Kidney (tissue), 14 donors: ENCODE results near the gene ECEL1. TPM values are rescaled to one million over a fixed set of nuclear protein-coding genes. Genes with fewer than 3 reads are reported as not detected.
A peak's percentile ranks its signal among the peaks of the same experiment; 100 is the strongest.

Source experiments
- DNase-seq, 5 donors: peaks; one replicate each; pipeline ENCODE4 v3.0.0-alpha.2; 2013 to 2020
- FAIRE-seq: peaks from 2 replicates; lab custom pipeline; 2012; peaks lifted over from hg19 to GRCh38; lab: Jason Lieb, UNC
- H3K27ac ChIP-seq, 2 donors: one replicate each; pipeline ENCODE4 v1.7.0; 2013; ENCODE audit warnings: low read depth in 2 of 2, low read length in 2 of 2, inconsistent platforms in 1 of 2
- H3K27me3 ChIP-seq: one replicate; pipeline ENCODE4 v1.7.1; 2013; ENCODE audit warnings: low read length, inconsistent platforms; ENCODE audit not compliant: control insufficient read depth, insufficient read depth
- H3K36me3 ChIP-seq, 3 donors: one replicate each; pipeline versions ENCODE4 v1.7.0 to v1.7.1; 2013; ENCODE audit warnings: low read length in 3 of 3, control low read depth in 1 of 3, inconsistent platforms in 1 of 3; ENCODE audit not compliant: insufficient read depth in 3 of 3, control insufficient read depth in 2 of 3
- H3K4me1 ChIP-seq, 3 donors: one replicate each; pipeline versions ENCODE4 v1.7.0 to v1.7.1; 2013; ENCODE audit warnings: low read length in 3 of 3, inconsistent platforms in 1 of 3, low read depth in 1 of 3; ENCODE audit not compliant: control insufficient read depth in 2 of 3, insufficient read depth in 2 of 3
- H3K4me3 ChIP-seq, 3 donors: one replicate each; pipeline versions ENCODE4 v1.7.0 to v1.8.1; 2013; ENCODE audit warnings: low read length in 3 of 3, control low read depth in 1 of 3, inconsistent platforms in 1 of 3
- H3K9ac ChIP-seq, 3 donors: one replicate each; pipeline versions ENCODE4 v1.7.0 to v1.7.1; 2013; ENCODE audit warnings: low read length in 3 of 3, control low read depth in 1 of 3, inconsistent platforms in 1 of 3
- H3K9me3 ChIP-seq, 3 donors: one replicate each; pipeline versions ENCODE4 v1.7.0 to v1.7.1; 2013; ENCODE audit warnings: low read length in 3 of 3, control low read depth in 1 of 3, inconsistent platforms in 1 of 3; ENCODE audit not compliant: control insufficient read depth in 2 of 3, insufficient read depth in 1 of 3
- intact Hi-C: fragments of 100-400 bp; cut with DNase I; formaldehyde crosslinking; loops from one replicate; pipeline ENCODE4 v1.11.1; 2022
- polyA plus RNA-seq: library from polyadenylated mRNA; stranded (reverse); fragments of 350-450 nt; fragmentation: Illumina TruSeq; extraction: RNeasy Lipid Tissue Mini Kit (QIAGEN cat#74804); gene quantifications from one replicate; pipeline ENCODE4 v1.2.3, GENCODE V29; 2014; ENCODE audit warnings: low read depth, low replicate concordance; ENCODE audit not compliant: insufficient read depth
- total RNA-seq: library from RNA; stranded (reverse); fragmentation: NEBNext Ultra II Directional; extraction: Animal tissue kit (Norgen Biotek cat#: 25700); gene quantifications from one replicate; pipeline ENCODE4 v1.2.1, GENCODE V29; 2021
- TF ChIP-seq, protein P1 (sequence below): IDR thresholded peaks from 3 replicates; pipeline ENCODE4 v1.5.1; 2012; ENCODE audit warnings: mild to moderate bottlenecking, moderate library complexity, borderline replicate concordance; ENCODE audit not compliant: insufficient read depth; ENCODE audit errors: extremely low read depth
- donor health status: control.
- donor health status: control.
- donor health status: control.
- donor health status: control.
- donor health status: control.
- donor health status: DM: yes; HTN: yes; CAD: no.
- donor health status: Normal renal cell carcinoma (clear cell type).

Gene ECEL1
- total and polyA plus RNA-seq, 2 donors from 2014 or later: 6.7 to 8.5 TPM

DNA sequence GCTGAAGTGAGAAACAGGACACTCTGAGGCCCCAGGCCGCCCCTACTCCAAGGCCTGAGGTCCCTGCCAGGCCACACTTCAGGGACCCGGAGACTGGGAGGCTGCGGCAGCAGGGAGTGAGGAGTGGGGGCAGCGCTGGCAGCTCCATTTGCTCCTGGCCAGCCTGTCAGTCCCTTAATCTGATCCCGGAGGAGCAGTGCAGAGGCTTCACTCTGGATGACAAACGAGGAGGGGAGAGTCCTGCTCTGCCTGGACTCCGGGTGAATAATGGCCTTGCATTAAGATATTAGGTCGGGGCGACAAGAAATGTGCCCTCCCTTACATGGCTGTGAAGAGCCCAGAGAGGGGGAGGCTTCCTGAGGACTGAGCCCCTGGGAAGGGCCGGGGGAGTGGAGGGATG lies 18.2 kb upstream of the ECEL1 start:
- peaks cover 7% of the 10 kb centered on the region for H3K27me3 ChIP-seq
- DNase-seq: peak in 3 of 5 donors; percentile 86 to 93 (median 89)
- no peaks in the 10 kb centered on the region for H3K4me1 ChIP-seq
- H3K27ac ChIP-seq: no peak overlapping the region
- H3K9ac ChIP-seq: no peak overlapping the region
- H3K4me3 ChIP-seq: no peak overlapping the region
- intact Hi-C loops: no loop called here
- TF ChIP-seq, protein P1, sequence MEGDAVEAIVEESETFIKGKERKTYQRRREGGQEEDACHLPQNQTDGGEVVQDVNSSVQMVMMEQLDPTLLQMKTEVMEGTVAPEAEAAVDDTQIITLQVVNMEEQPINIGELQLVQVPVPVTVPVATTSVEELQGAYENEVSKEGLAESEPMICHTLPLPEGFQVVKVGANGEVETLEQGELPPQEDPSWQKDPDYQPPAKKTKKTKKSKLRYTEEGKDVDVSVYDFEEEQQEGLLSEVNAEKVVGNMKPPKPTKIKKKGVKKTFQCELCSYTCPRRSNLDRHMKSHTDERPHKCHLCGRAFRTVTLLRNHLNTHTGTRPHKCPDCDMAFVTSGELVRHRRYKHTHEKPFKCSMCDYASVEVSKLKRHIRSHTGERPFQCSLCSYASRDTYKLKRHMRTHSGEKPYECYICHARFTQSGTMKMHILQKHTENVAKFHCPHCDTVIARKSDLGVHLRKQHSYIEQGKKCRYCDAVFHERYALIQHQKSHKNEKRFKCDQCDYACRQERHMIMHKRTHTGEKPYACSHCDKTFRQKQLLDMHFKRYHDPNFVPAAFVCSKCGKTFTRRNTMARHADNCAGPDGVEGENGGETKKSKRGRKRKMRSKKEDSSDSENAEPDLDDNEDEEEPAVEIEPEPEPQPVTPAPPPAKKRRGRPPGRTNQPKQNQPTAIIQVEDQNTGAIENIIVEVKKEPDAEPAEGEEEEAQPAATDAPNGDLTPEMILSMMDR: no peak
- H3K9me3 ChIP-seq: no peaks in the 10 kb centered on the region
- no peaks in the 10 kb centered on the region for H3K36me3 ChIP-seq
- no peak for FAIRE-seq

DNA sequence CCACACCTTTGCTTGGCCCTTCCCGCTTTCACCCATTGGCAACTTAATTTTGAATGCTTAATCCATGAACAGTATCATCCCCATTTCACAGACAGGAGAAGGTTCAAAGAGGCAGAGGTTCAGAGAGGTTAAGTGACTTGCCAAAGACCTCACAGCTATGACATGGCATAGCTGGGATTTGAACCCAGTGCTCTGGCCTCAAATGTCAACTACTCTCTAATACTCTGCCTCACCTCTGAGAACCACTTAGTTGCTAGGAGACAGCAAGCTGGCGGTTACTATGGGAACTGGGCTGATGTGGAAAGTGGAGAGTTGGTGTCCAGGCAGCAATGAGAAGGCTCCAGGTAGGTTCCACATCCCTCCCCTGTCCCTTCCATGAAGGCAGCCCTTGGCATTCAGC lies 16.8 kb upstream of the ECEL1 start:
- no peak for FAIRE-seq
- intact Hi-C loops: no loop called here

DNA sequence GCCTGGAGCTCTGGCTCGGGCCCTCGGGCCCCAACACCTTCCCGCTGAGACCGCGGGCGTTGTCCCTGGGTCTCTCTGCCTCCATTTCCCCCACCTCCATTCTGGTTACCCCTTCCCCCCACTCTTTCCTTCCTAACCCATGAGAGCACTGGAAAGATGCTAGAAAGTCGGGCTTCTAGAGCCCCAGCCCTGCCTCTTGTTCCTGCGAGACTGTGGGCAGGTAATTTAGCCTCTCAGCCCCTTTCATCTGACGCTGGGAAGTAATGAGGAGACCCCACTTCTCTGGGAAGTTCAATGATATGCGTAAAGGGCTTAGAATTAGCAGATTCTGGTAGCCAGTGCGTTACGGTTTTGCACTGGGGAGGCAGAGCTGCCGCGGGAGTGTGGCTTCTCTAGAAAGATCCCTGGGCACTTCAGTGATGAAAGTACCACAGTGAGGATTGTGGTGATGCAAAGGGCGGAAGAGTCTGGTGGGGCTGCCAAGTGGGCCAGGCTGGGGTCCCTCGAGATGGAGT lies 16.2 kb upstream of the ECEL1 start:
- Histone ChIP-seq H3K9me3 (no peaks in the 10 kb centered on the region), H3K9ac (no peak overlapping the region), H3K36me3 (no peaks in the 10 kb centered on the region), H3K27me3 (peaks cover 7% of the 10 kb centered on the region), H3K4me1 (no peaks in the 10 kb centered on the region), H3K27ac (no peak overlapping the region), H3K4me3 (no peak overlapping the region)
- TF ChIP-seq, protein P1: no peak
- intact Hi-C loops: no loop called here
- DNase-seq (no peak), FAIRE-seq (no peak)

More for the DNA sequence above, 16.8 kb upstream of the ECEL1 start:
- no peak overlapping the region for H3K27ac ChIP-seq
- H3K4me1 ChIP-seq: no peaks in the 10 kb centered on the region
- no peaks in the 10 kb centered on the region for H3K36me3 ChIP-seq
- peaks cover 7% of the 10 kb centered on the region for H3K27me3 ChIP-seq
- TF ChIP-seq, protein P1: no peak
- no peak overlapping the region for H3K4me3 ChIP-seq
- H3K9me3 ChIP-seq: no peaks in the 10 kb centered on the region
- DNase-seq: peak in 1 of 5 donors; percentile 46
- H3K9ac ChIP-seq: no peak overlapping the region
